Smooth muscle cell (in vitro differentiated cells): Measurements from ENCODE around the gene SPOCK2. TPM values are rescaled to one million over a fixed set of nuclear protein-coding genes. Genes with fewer than 3 reads are reported as not detected.
A peak's percentile ranks its signal among the peaks of the same experiment; 100 is the strongest.

Experiments used
- DNase-seq: peaks from one replicate; lab custom pipeline; 2025; ENCODE audit not compliant: unreplicated experiment; lab: John Stamatoyannopoulos, UW
- H2AFZ ChIP-seq: fragments of 200-600 bp; sonication (generic); 2 replicates; pipeline ENCODE4 v1.6.0; 2016; ENCODE audit warnings: antibody characterized with exemption, low read depth, mild to moderate bottlenecking
- H3F3A ChIP-seq: fragments of 200-600 bp; sonication (generic); 2 replicates; pipeline ENCODE4 v1.6.0; 2017; ENCODE audit warnings: antibody characterized with exemption, low read depth
- H3K27ac ChIP-seq: fragments of 200-600 bp; sonication (generic); 2 replicates; pipeline ENCODE4 v1.5.1; 2016; ENCODE audit warnings: low read depth, mild to moderate bottlenecking
- H3K27me3 ChIP-seq: fragments of 200-600 bp; sonication (generic); 2 replicates; pipeline ENCODE4 v1.6.1; 2016; ENCODE audit warnings: low read depth, mild to moderate bottlenecking
- H3K36me3 ChIP-seq: fragments of 200-600 bp; sonication (generic); 2 replicates; pipeline ENCODE4 v1.5.1; 2016; ENCODE audit warnings: low read depth
- H3K4me1 ChIP-seq: fragments of 200-600 bp; sonication (generic); 2 replicates; pipeline ENCODE4 v1.5.1; 2016; ENCODE audit warnings: low read depth
- H3K4me2 ChIP-seq: fragments of 200-600 bp; sonication (generic); 2 replicates; pipeline ENCODE4 v1.6.0; 2016; ENCODE audit warnings: mild to moderate bottlenecking
- H3K4me3 ChIP-seq: fragments of 200-600 bp; sonication (generic); 2 replicates; pipeline ENCODE4 v1.5.1; 2016; ENCODE audit warnings: mild to moderate bottlenecking
- H3K79me2 ChIP-seq: fragments of 200-600 bp; sonication (generic); 2 replicates; pipeline ENCODE4 v1.6.0; 2016; ENCODE audit warnings: low read depth, mild to moderate bottlenecking
- H3K9ac ChIP-seq: fragments of 200-600 bp; sonication (generic); 2 replicates; pipeline ENCODE4 v1.6.0; 2016; ENCODE audit warnings: low read depth
- H3K9me3 ChIP-seq: fragments of 200-600 bp; sonication (generic); replicated peaks from 2 replicates; pipeline ENCODE4 v1.5.1; 2016; ENCODE audit warnings: low read depth
- H4K20me1 ChIP-seq: fragments of 200-600 bp; sonication (generic); 2 replicates; pipeline ENCODE4 v1.6.0; 2016; ENCODE audit warnings: low read depth
- CTCF ChIP-seq: fragments of 200-600 bp; sonication (generic); IDR thresholded peaks from 2 replicates; pipeline ENCODE4 v1.5.1; 2017; ENCODE audit warnings: borderline replicate concordance, mild to moderate bottlenecking, antibody characterized with exemption; ENCODE audit not compliant: insufficient read depth, poor library complexity, severe bottlenecking
- WGBS: methylation state at CpG from one replicate; pipeline ENCODE4 v1.1.7; 2016; ENCODE audit warnings: low lambda C conversion rate; 5-methylcytosine and 5-hydroxymethylcytosine counted together
- polyA plus RNA-seq: library from polyadenylated mRNA; unstranded; fragments of >200 nt; fragmentation: Nextera tagmentation; extraction: Ambion mirVana; gene quantifications from 2 replicates; pipeline ENCODE4 v1.2.1, GENCODE V29; 2016
- total RNA-seq: library from RNA; depleted of rRNA; stranded (reverse); fragments of >200 nt; gene quantifications from 2 replicates; pipeline ENCODE4 v1.2.3, GENCODE V29; 2014

SPOCK2 gene
- total and polyA plus RNA-seq, 2 experiments from 2014 or later: 1.1 TPM; not detected in 1

DNA sequence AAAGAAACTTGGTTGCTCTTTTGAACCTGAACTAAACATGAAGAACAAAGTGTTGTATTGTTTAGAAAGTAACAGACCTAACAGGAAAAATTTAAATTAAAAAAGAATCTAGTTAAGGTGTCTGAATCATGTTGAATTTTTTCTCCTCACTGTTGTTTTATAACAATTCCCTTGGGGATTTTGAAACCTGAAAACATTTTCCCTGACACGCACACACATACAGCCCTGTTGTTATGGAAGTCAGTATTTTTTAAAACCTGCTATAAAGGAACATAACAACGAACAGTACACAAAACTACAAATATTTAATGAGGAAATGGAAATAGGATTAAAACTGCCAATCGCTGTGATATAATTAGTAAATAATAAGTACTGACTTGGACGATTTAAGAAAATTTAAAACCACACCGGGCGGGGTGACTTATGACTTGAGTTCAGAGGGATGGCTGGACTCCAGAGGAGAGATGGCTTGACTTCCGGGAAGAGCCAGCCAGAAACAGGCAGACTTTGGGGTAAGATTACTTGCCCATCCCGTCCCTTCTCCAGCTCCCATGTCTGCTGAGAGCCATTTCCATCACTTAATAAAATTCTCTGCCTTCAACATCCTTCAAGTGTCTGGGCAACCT, 16.2 kb upstream of the SPOCK2 start:
- Histone ChIP-seq H3K36me3 (no peaks in the 10 kb centered on the region), H3K4me1 (no peaks in the 10 kb centered on the region), H3K9ac (no peak overlapping the region), H3F3A (peaks cover 3% of the 10 kb centered on the region), H3K79me2 (no peaks in the 10 kb centered on the region), H3K9me3 (no peaks in the 10 kb centered on the region), H3K27ac (no peak overlapping the region), H3K4me2 (no peak overlapping the region), H4K20me1 (no peaks in the 10 kb centered on the region), H3K4me3 (no peak overlapping the region), H3K27me3 (no peaks in the 10 kb centered on the region), H2AFZ (no peak overlapping the region)
- DNase-seq: no peak
- no peak for TF ChIP-seq CTCF
- 95% methylated on average over 8 of the region's 8 CpGs for WGBS

- TF ChIP-seq CTCF: no peak
- WGBS: 94% methylated on average over 10 of the region's 10 CpGs
- peaks cover 5% of the 10 kb centered on the region for H3K4me1 ChIP-seq
- H3K36me3 ChIP-seq: no peaks in the 10 kb centered on the region
- H3K9me3 ChIP-seq: no peaks in the 10 kb centered on the region
- no peak for DNase-seq
- H4K20me1 ChIP-seq: no peaks in the 10 kb centered on the region
- no peak overlapping the region for H3K4me2 ChIP-seq
- no peak overlapping the region for H2AFZ ChIP-seq
- peaks cover 19% of the 10 kb centered on the region for H3F3A ChIP-seq
- no peak overlapping the region for H3K9ac ChIP-seq
- no peak overlapping the region for H3K4me3 ChIP-seq
- no peaks in the 10 kb centered on the region for H3K27me3 ChIP-seq
- no peak overlapping the region for H3K27ac ChIP-seq
- H3K79me2 ChIP-seq: no peaks in the 10 kb centered on the region
Measured at GRCh38 chr10:72099600-72099921, 11.2 kb upstream of the SPOCK2 start.

GRCh38 chr10:72098836-72099599, 10.7 kb upstream of the SPOCK2 start:
- no peaks in the 10 kb centered on the region for H3K27me3 ChIP-seq
- H3K4me2 ChIP-seq: peak overlapping the region; percentile 11
- no peak for TF ChIP-seq CTCF
- WGBS: 72% methylated on average over 6 of the region's 6 CpGs
- H3F3A ChIP-seq: peaks cover 19% of the 10 kb centered on the region
- peak overlapping the region; percentile 69 for H3K27ac ChIP-seq
- no peak overlapping the region for H3K4me3 ChIP-seq
- no peaks in the 10 kb centered on the region for H4K20me1 ChIP-seq
- no peak overlapping the region for H3K9ac ChIP-seq
- H3K36me3 ChIP-seq: no peaks in the 10 kb centered on the region
- peaks cover 5% of the 10 kb centered on the region for H3K4me1 ChIP-seq
- H2AFZ ChIP-seq: no peak overlapping the region
- DNase-seq: no peak
- no peaks in the 10 kb centered on the region for H3K9me3 ChIP-seq
- H3K79me2 ChIP-seq: no peaks in the 10 kb centered on the region

DNA sequence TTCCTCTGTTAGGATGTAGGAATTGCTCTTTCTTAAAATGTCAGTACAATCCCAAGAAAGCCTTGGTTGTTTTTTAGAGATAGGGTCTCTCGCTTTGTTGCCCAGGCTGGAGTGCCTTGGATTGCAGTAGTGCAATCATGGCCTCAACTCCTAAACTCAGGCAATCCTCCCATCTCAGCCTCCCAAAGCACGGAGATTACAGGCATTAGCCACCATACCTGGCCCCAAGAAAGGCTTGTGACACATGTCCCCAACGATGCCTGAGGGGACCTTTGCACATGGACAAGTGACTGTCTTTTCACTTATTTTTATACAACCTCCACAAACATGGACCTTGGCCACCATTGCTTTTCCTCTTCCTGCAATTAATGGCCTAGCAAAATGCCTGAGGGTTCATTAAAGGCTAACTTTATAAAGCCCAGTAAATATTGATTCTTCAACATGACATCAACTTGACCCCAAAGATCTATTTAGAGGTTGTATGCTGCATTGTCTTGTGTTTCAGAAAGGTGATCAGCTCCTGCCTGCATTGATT, 10.0 kb upstream of the SPOCK2 start:
- TF ChIP-seq CTCF: no peak
- 98% methylated on average over 3 of the region's 3 CpGs for WGBS
- peaks cover 5% of the 10 kb centered on the region for H3K4me1 ChIP-seq
- H3K4me3 ChIP-seq: no peak overlapping the region
- H3K9ac ChIP-seq: no peak overlapping the region
- H3K27me3 ChIP-seq: no peaks in the 10 kb centered on the region
- H4K20me1 ChIP-seq: no peaks in the 10 kb centered on the region
- H3K79me2 ChIP-seq: no peaks in the 10 kb centered on the region
- H3F3A ChIP-seq: peaks cover 19% of the 10 kb centered on the region
- no peak overlapping the region for H2AFZ ChIP-seq
- H3K4me2 ChIP-seq: peak overlapping the region; percentile 23
- H3K27ac ChIP-seq: peak overlapping the region; percentile 69
- no peak for DNase-seq
- H3K9me3 ChIP-seq: no peaks in the 10 kb centered on the region
- no peaks in the 10 kb centered on the region for H3K36me3 ChIP-seq
